NCI-H345 treated with DMSO at 0.1 percent for 48 hours (cell line): Measurements from ENCODE around the gene POLR3GL.
A peak's percentile ranks its signal among the peaks of the same experiment; 100 is the strongest.

Experiments used
- DNase-seq: peaks from one replicate; lab custom pipeline; 2025; ENCODE audit not compliant: unreplicated experiment; lab: John Stamatoyannopoulos, UW

The POLR3GL gene

DNA sequence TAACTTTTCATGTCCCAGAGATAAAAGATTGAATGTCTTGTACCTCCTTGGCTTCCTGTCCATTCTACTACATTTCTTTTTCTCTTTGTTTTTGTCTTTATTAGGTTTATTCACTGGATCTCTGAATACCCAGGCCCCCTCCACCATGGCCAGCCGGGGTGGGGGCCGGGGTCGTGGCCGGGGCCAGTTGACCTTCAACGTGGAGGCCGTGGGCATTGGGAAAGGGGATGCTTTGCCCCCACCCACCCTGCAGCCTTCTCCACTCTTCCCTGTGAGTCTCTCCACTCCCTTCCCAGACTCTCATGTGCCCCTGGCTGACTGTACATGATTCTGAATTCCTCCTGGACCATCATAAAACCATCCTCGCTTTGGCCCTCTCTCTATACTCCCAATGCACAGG, 10.2 kb downstream of the POLR3GL start:
- no peak for DNase-seq

DNA sequence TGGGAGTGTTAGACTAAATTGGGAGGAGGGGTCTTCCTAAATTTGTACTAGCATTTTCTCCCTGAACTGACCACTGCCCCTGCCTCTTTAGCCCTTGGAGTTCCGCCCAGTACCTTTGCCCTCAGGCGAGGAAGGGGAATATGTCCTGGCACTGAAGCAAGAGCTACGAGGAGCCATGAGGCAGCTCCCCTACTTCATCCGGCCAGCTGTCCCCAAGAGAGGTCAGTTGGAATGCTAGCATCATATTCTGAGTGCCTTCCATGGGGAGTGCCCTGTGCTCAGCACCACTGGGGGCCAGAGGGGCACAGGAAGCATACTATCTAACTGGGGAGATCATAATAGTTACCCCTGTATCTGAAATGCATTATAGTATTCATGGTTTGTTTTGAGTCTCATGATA, 10.7 kb downstream of the POLR3GL start:
- DNase-seq = no peak

DNA sequence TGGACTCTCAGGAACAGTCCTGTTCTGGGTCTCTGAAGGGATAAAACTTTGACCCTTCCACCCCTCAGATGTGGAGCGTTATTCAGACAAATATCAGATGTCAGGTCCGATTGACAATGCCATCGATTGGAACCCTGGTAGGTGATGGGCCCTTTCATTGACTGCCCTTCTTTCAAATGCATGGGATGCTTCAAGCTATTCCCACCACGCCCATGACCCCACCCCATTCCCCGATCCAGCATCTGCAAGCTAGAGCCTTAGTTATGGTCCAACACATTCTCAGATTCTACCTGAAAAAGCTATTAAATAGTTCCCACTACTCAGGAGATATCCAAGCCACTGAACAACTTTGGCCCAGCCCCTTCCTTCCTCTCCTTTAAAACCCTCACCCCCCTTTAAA, 12.5 kb downstream of the POLR3GL start:
- DNase-seq = no peak

DNA sequence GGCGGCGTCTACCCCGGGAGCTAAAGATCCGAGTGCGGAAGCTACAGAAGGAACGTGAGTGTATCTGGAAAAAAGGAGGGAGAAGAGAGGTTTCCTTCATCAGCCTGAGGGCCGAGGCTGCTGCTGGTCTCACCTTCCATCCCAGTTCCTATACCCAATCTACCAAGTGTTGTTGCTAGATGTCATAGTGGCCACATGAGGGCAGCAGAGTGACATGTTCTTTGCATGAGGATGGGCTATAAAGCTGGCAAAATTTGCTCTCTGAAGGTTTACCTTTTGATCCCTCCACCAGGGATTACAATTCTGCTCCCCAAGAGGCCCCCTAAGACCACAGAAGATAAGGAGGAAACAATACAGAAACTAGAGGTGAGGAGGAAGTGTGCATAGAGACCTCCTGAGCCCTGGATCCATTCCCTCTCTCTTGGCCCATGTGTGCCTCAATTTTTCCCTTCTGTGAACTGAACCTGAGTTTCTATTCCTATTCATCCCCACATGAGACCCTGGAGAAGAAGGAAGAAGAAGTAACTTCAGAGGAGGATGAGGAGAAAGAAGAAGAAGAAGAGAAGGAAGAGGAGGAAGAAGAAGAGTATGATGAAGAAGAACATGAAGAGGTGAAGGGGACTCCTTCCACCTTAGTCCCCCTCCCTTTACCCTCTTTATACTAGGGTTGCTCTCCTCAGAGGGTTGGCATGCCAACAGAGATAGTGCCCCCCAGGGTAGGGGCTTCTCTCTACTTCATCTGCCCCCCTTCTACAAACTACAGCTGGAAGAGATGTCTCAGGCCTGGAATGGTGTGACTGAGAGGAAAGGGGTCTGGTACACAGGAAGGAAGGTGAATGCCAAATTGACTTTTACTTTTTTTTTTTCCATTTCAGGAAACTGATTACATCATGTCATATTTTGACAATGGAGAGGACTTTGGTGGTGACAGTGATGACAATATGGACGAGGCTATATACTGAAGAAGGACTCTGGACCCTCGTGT, 13.3 kb downstream of the POLR3GL start:
- DNase-seq = peak; percentile 92

DNA sequence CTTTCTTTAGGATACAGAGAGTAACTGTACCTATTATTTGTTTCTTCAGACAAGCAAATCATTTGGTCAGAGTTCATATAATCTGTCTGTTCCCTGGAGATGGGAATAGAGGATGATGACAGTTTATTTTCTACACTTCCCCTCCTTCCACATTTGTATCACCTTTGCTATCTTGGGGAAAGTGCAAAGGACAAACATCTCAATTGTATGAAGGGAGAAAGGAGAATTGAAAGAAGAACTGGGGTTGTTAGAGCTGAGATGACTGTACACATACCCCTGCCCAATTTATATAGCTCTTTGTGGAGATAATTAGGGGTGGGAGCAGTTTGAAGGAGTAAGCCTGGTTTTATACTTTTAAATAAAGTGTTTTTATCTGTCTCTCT, 14.0 kb downstream of the POLR3GL start:
- DNase-seq = no peak

DNA sequence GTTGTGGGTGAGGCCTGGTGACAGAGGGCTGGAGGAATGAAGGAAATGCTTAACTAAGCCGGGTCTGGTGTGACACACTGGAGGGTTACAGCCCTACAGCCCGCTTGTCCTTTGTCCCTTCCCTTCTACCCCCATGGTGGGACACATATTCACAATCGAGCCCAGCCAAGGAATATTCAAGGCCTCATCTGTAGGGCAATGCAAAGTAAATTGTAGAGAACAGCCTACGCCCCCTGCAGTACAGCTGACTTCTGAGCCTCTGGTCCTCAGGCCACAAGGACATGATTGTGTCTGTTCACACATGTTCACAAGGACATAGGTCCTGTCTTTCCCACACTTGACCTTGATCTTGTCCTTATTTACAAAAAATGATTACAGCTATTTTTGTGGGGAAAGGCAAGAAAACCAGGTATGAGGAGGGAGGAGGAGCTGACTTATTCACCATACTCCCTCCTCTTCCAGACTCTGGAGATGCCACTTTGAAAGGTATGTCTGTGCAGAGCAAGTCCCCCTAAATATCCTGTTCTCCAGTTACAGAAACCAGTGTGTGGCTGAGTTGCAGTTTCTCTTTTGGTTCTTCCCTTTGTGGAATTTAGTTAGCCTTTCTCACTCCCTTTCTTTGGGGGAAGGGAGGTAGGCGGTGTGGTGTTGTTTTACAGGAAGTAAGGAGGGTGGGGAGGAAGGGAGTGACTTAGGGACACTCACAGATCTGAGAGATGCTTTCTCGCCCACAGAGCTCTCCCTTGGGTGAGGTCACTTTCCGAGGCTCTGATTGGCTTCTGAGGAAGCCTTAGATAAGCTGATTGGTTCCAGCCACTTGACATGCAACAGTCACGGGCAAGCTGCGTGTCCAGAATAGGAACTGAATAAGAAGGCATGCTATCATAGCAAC, 14.6 kb downstream of the POLR3GL start:
- DNase-seq = peak; percentile 98

DNA sequence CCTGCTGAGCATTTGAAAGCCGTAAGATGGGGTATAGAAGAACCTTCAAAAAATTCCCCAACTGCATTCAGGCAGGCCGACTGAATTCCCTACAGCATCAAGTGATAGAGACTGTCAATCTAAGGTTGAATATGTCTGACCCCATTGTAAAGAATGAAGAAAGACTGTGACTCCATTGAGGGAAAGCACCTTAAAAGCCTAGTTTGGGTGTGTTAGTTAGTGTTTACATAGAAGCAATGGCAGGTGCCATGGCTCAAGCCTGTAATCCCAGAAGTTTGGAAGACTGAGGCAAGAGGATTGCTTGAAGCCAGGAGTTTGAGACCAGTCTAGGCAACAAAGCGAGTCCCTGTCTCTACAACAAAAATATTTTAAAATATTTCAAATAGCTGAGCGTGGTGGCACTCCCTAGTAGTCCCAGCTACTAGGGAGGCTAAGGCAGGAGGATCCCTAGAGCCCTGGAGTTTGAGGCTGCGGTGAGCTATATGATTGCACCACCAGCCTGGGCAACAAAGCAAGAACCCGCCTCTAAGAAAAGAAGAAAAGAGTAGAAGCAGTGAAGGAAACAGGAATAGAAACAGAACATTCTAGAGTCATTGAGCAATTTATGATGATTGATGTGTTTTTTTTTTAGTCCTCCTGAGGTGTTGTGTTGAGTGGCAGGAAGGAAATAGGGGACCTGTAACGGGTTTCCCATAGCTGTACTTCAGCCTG, 15.4 kb downstream of the POLR3GL start:
- no peak for DNase-seq

DNA sequence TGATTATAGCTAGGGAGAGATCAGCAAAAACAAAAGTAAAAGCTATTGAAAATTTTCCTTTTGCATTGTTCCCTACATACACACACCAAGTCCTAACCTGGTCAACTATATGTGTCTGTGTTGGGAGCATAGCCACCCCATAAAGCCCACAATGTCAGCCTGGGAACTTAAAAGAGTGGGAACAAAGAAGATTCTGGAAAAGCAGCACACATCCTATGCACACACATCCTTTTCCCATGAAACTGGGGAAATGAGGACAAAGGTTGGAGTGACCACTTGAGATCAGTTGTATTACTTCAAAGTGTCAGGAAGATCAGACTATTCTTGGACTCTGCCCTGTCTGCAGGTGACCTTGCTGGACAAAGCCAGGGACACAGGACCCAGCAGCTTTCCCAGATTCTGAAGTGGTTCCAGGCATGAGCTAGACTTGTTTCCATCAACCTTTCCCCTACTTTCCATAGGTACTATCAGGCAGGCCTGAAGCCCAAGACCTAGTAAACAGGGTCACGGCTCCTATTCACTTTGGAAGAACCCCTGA, 16.0 kb downstream of the POLR3GL start:
- DNase-seq = no peak

DNA sequence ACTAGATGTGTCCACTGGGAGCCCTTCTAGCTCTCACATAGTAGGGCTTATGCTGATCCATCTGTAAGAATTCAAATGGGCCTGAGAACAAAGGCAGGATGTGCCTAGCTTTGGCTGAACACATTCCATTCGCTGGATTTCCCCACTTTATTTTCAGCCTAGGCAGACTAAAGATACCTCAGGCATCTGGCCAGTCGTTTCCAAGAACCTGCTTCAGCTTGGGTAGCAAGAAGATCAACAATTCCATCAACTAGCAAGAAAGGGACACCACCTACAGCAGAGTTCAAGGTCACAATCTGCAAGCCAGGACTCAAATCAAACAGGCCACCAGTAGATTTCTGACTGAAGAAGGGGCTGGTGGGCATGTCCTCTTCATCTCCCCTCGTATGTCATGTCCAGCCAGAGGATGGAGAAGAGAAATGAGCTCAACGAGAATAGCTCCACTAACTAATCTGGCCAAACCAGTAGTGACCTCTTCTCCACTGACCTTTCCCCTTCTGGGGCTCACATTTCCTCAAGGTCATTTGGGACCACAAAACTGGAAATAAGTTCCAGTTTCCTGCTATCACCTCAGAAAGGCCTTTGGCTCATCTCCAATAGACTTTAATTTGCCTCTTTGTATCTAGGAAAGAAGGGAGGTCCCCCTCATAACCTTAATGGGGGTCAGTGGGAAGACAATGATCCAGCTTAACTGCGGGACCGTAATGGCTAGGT, 17.7 kb downstream of the POLR3GL start:
- DNase-seq = no peak

DNA sequence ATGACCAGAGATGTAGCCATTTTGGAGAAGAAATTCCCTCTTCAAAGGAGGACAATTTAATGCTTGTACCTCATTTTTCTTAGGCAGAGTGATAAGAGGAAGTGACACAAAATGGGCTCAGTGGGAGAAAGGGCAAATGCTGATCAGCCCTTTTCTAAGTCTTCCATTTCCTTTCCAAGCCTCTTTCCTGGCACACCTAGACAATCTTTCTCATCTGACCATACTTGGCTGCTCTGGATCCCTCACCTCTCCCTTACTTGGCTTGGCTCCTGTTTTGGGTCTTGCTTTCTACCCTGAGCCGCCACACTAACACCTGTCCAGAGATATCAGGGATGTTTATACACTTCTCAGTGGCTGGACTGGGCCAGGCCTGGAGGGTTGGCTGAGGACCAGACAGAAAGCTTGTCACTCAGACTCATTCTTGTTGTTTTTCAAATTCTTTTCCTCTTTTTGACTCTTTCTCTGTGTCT, 18.8 kb downstream of the POLR3GL start:
- no peak for DNase-seq

DNA sequence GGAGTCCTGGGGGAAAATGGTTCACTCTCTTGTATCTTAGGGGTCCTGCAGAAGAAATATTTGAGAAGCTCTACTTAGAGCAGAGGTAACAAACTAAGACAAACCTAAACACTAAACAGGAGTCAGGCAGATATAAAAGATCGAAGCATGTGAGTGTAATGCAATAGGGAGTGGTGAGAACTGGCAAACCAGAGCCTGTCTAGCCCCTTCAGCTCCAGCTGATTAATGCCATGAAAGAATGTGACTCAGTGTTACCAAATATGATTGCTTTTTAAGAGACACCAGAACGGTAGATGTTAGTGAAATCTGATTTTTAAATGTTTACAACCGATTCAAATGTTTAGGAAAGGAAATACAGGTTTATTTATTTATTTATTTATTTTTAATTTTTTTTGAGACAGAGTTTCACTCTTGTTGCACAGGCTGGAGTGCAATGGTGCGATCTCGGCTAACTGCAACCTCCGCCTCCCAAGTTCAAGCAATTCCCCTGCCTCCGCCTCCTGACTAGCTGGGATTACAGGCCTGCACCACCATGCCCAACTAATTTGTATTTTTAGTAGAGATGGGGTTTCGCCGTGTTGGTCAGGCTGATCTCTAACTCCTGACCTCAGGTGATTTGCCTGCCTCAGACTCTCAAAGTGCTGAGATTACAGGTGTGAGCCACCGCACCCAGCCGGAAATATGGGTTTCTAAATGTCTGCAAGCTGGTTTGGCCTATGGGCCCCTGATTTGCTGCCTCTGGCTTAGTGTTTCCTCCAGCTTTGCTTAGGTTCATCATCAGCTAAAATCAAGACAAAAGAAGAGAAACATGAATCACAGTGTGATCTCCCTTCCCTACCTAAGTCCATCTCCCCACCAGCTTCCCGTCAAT, 19.7 kb downstream of the POLR3GL start:
- DNase-seq = no peak

DNA sequence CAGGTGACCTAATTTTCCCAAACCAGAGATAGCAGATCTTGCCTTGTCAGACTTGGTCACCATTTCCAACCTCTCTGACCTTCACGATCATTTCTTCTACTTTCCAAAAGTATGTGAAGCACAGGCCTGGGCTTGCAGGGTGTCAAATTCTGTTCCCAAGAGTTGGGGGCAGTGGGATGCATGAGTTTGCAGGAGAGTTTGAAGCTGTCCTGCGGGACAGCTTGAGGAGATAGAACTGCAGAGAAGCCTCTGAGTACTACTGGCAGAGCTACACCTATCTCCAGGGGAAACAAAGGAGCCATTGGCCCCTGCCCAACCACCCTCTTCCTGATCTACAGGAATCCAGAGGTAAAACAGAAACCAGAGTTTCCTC, 20.6 kb downstream of the POLR3GL start:
- no peak for DNase-seq

DNA sequence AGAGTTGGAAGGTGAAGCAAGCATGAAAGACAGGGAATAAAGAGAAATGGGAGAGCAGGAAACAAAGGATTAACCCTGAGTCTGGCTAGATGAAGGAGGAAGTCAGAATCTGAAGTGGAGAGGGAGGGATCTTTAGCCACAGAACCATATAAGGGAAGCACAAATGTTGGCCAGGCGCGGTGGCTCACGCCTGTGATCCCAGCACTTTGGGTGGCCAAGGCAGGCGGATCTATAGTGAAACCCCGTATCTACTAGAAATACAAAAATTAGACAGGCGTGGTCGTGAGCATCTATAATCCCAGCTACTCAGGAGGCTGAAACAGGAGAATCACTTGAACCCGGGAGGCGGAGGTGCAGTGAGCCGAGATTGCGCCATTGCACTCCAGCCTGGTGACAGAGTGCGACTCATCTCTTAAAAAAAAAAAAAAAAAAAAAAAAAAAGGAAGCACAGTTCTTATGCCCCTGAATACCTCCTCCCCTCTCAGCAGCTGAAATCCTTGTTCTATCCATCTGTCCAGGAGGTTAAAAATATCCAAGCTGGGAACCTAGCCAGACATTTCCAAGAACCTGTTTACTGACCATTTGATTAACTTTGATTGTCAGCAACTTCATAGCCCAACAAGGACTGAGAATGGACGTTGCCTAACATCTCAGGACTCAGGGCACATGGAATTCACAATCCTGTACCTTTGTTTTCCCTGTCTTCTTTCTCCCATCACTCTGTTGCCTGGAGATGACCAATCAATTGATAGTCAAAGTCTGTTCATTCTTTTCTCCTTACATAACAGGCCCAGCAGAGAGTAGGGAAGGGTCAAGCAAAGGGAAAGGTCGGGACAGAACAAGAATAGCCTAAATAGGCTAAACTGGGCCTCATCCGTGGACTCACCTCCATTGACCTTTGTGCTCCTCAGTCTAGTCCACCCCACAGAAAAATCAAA, 21.3 kb downstream of the POLR3GL start:
- no peak for DNase-seq

DNA sequence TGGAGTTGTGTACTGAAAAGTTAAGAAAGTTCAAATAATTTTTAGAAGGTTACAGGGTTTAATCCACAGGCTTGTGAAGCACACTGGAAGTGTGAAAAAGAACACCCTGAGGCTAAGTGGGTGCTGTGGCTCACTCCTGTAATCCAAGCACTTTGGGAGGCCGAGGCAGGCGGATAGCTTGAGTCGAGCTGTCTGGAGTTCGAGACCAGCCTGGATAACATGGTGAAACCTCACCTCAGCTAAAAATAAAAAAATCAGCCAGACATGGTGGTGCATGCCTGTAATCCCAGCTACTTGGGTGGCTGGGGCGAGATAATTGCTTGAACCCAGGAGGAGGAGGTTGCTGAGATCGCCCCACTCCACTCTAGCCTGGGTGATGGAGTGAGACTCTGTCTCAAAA, 22.1 kb downstream of the POLR3GL start:
- no peak for DNase-seq

DNA sequence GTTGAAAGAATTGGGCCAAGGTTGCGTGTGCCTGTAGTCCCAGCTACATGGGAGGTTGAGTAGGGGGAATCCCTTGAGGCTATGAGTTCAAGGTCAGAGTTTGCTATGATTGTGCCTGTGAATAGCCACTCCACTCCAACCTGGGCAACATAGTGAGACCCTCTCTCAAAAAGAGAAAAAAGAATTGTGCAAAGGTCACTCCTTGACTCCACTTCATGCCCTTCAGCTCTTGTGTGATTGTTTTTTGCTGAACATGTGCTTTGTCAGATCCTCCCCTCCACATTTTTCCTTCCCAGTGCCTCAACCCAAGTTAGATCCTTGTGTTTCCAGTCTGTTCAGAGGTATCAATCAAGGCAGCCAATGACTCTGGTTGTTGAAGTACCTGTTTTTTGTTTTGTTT, 23.4 kb downstream of the POLR3GL start:
- DNase-seq = no peak

DNA sequence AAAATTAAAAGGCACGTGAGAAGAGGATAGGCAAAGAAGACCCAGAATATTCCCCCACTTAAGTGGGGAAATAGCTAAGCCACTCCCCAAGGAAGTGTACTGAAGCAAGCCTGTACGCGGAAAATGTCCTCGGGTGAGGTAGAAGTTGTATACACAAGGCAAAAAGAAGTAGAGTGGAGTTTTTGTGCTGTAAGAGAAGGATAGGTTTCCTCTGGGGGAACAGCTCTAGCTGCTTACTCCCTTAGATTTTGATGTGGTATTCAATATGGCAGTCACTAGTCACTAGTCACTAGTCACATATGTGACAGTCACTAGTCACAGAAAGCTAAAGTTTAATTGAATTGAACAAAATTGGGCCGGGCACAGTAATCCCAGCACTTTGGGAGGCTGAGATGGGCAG, 24.3 kb downstream of the POLR3GL start:
- no peak for DNase-seq

DNA sequence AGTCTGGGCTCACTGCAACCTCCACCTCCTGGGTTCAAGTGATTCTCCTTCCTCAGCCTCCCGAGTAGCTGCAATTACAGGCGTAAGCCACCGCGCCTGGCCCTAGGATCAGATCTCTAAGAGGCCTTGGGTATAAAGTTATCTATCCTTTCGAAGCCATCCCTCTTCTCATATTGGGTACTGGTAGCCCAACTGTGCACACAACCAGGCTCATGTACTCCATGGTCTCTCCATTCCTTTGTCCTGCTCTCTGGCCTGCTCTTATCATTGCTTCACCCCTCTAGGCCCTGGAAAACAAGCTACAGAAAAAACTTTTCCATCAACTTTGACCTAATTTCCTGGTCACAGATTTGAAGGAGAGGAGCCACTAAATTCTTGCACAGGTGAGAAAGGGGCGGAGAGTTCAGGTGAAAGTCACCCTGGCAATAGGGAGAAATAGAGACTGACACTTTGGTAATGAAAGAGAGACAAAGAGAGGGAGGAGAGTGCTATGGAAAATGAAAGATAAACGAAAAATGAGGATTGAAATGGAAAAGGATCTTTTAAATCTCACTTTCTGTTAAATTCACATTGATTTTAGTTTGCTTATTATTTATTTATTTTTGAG, 25.9 kb downstream of the POLR3GL start:
- no peak for DNase-seq
